ENCODE results near the gene PAM. TPM values are rescaled to one million over a fixed set of nuclear protein-coding genes. Genes with fewer than 3 reads are reported as not detected.

PAM gene
- total and polyA plus RNA-seq, 4 donors: 8.2 to 27.5 (median 13.7) TPM

- peak overlapping the region; percentile 52 to 73 (median 59) for H3K4me3 ChIP-seq (ENCODE audit: low read depth in 1 of 3, low read length in 3 of 3)
- no peak for TF ChIP-seq GABPA (IDR thresholded peaks at IDR 0.05 in 1 of 2, conservative IDR thresholded peaks at IDR 0.05 in 1 of 2)
- TF ChIP-seq HNF4A (conservative IDR thresholded peaks at IDR 0.05): no peak
- TF ChIP-seq ATF3 (IDR thresholded peaks at IDR 0.05): no peak
- peaks cover 0 to 11% (median 4%) of the 10 kb centered on the region in 4 donors for H3K4me1 ChIP-seq (ENCODE audit: control insufficient read depth in 4 of 4, insufficient read depth in 4 of 4, low read length in 3 of 4)
- H3K27ac ChIP-seq (ENCODE audit: low read depth in 1 of 2, low read length in 2 of 2): peak overlapping the region; percentile 23 to 62
- H3K36me3 ChIP-seq (ENCODE audit: control insufficient read depth in 4 of 4, insufficient read depth in 3 of 4, low read depth in 1 of 4, low read length in 3 of 4): no peaks in the 10 kb centered on the region
- H3K9me3 ChIP-seq (ENCODE audit: control insufficient read depth in 4 of 4, low read length in 3 of 4): no peaks in the 10 kb centered on the region
- WGBS: 3% methylated on average over 54 of the region's 54 CpGs
- H3K27me3 ChIP-seq (ENCODE audit: control insufficient read depth in 4 of 4, insufficient read depth in 4 of 4, low read length in 3 of 4): no peaks in the 10 kb centered on the region
- DNase-seq (ENCODE audit: low spot score): peak; percentile 49
- H3K9ac ChIP-seq (ENCODE audit: low read depth in 1 of 2, low read length in 2 of 2): peak overlapping the region; percentile 23 to 74
Observed at GRCh38 chr5:102865510-102866236, 110.6 kb downstream of the PAM start.

- no peak for TF ChIP-seq HNF4G (IDR thresholded peaks at IDR 0.05)
- TF ChIP-seq ATF3 (IDR thresholded peaks at IDR 0.05): no peak
- no peak for TF ChIP-seq SP1 (IDR thresholded peaks at IDR 0.05)
- peak in 1 of 2 donors; percentile 7 for TF ChIP-seq RAD21 (IDR thresholded peaks at IDR 0.05)
- Histone ChIP-seq H3K4me3 (ENCODE audit: low read depth in 1 of 3, low read length in 3 of 3) (peak overlapping the region; percentile 52 to 73 (median 59)), H3K27ac (ENCODE audit: low read depth in 1 of 2, low read length in 2 of 2) (peak overlapping the region; percentile 23 to 62), H3K36me3 (ENCODE audit: control insufficient read depth in 4 of 4, insufficient read depth in 3 of 4, low read depth in 1 of 4, low read length in 3 of 4) (no peaks in the 10 kb centered on the region), H3K27me3 (ENCODE audit: control insufficient read depth in 4 of 4, insufficient read depth in 4 of 4, low read length in 3 of 4) (no peaks in the 10 kb centered on the region), H3K9me3 (ENCODE audit: control insufficient read depth in 4 of 4, low read length in 3 of 4) (no peaks in the 10 kb centered on the region), H3K4me1 (ENCODE audit: control insufficient read depth in 4 of 4, insufficient read depth in 4 of 4, low read length in 3 of 4) (peaks cover 0 to 11% (median 4%) of the 10 kb centered on the region in 4 donors), H3K9ac (ENCODE audit: low read depth in 1 of 2, low read length in 2 of 2) (peak overlapping the region; percentile 23 to 74)
- no peak for DNase-seq (ENCODE audit: low spot score)
- WGBS: 2% methylated on average over 7 of the region's 7 CpGs
Observed at GRCh38 chr5:102866237-102866600, 111.1 kb downstream of the PAM start.

- DNase-seq (ENCODE audit: low spot score): no peak
- Histone ChIP-seq H3K27me3 (ENCODE audit: control insufficient read depth in 4 of 4, insufficient read depth in 4 of 4, low read length in 3 of 4) (no peaks in the 10 kb centered on the region), H3K4me1 (ENCODE audit: control insufficient read depth in 4 of 4, insufficient read depth in 4 of 4, low read length in 3 of 4) (peaks cover 0 to 11% (median 4%) of the 10 kb centered on the region in 4 donors), H3K4me3 (ENCODE audit: low read depth in 1 of 3, low read length in 3 of 3) (no peak overlapping the region), H3K27ac (ENCODE audit: low read depth in 1 of 2, low read length in 2 of 2) (no peak overlapping the region), H3K9ac (ENCODE audit: low read depth in 1 of 2, low read length in 2 of 2) (no peak overlapping the region), H3K36me3 (ENCODE audit: control insufficient read depth in 4 of 4, insufficient read depth in 3 of 4, low read depth in 1 of 4, low read length in 3 of 4) (no peaks in the 10 kb centered on the region), H3K9me3 (ENCODE audit: control insufficient read depth in 4 of 4, low read length in 3 of 4) (no peaks in the 10 kb centered on the region)
- 95% methylated on average over 3 of the region's 3 CpGs for WGBS
- TF ChIP-seq JUND (IDR thresholded peaks at IDR 0.05) (no peak), MAX (IDR thresholded peaks at IDR 0.05) (no peak), REST (IDR thresholded peaks at IDR 0.05) (no peak), NR2F2 (IDR thresholded peaks at IDR 0.05) (no peak), SP1 (IDR thresholded peaks at IDR 0.05) (no peak), FOXA2 (IDR thresholded peaks at IDR 0.05) (no peak), ZBTB33 (IDR thresholded peaks at IDR 0.05) (no peak), GABPA (IDR thresholded peaks at IDR 0.05 in 1 of 2, conservative IDR thresholded peaks at IDR 0.05 in 1 of 2) (no peak), HNF4A (conservative IDR thresholded peaks at IDR 0.05) (no peak), HNF4G (IDR thresholded peaks at IDR 0.05) (no peak)
Observed at GRCh38 chr5:102867992-102868662, 113.0 kb downstream of the PAM start.
